ENCODE measurements around the gene CCDC142.
A peak's percentile ranks its signal among the peaks of the same experiment; 100 is the strongest.

CCDC142 gene

DNA sequence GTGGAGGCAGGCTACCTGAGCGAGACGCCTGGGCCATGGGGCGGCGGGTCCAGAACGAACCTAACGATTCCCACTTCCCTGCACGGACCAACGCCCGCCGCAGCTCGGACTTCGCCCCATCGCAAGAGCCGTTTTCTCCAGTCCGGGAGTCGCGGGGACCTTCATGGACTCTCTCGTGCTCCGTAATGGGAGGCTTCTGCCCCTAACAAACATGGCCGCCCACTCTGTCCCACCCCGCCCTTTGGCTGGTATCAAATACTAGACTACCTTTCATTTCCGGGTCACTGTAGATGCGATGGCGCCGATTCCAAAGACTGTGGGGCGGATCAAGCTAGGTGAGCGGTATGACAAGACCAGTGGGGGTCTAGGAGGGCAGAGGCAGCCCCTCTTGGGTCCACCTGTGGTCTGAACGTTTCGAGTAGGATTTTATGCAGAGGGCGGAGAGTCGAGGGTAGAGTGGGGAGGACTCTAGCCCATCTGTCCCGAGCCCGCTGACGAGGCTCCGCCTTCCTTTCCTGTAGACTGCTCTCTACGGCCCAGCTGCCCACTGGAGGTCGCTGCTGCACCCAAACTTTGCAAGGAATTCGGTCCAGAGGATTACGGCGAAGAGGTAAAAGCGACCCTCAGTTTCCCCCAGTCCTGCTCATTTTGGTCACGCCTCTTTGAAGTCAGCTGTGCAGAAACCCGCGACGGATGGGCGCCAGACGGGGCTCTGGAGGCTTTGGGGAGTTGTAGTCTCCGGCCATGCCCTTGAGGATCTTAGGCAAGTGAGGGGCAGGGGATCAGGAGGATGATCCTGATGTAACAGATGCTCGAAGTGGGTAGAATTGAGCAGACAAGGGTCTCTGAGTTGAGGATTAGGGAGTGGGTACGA, at the start of gene CCDC142, which contains the start of gene TTC31:
CCDC142 (minus strand) TSS at position 198 of the 874 bp plus-strand sequence; CDS start at position 37, 161 bp downstream.
TTC31 (plus strand) TSS at position 281 of the 874 bp plus-strand sequence; CDS start at position 296, 15 bp downstream.
- DNase-seq (ENCODE audit: low read depth, low spot score), result peak; percentile 97

GRCh38 chr2:74532222-74532621, 49.4 kb upstream of the CCDC142 start:
- no peak for DNase-seq (ENCODE audit: low read depth, low spot score)

DNA sequence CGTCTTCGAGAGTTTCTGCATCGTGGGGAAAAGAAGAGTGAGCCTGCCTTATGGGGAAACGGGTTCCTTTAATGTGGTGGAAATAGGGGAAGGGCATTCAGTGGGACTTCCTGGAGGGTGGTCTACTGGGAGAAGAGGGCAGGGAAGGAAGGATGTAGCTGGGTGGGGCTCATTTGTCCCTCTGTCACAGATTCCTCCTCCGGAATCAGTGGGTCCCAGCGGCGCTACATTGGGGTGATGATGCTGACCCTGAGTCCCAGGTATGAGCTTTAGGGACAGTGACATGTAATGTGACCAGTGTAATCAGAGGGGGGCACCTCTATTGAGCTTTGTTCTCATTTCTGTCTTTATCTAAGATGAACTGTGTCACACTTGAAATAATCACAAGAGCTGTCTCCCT, 48.9 kb upstream of the CCDC142 start:
- DNase-seq (ENCODE audit: low read depth, low spot score), result no peak

DNA sequence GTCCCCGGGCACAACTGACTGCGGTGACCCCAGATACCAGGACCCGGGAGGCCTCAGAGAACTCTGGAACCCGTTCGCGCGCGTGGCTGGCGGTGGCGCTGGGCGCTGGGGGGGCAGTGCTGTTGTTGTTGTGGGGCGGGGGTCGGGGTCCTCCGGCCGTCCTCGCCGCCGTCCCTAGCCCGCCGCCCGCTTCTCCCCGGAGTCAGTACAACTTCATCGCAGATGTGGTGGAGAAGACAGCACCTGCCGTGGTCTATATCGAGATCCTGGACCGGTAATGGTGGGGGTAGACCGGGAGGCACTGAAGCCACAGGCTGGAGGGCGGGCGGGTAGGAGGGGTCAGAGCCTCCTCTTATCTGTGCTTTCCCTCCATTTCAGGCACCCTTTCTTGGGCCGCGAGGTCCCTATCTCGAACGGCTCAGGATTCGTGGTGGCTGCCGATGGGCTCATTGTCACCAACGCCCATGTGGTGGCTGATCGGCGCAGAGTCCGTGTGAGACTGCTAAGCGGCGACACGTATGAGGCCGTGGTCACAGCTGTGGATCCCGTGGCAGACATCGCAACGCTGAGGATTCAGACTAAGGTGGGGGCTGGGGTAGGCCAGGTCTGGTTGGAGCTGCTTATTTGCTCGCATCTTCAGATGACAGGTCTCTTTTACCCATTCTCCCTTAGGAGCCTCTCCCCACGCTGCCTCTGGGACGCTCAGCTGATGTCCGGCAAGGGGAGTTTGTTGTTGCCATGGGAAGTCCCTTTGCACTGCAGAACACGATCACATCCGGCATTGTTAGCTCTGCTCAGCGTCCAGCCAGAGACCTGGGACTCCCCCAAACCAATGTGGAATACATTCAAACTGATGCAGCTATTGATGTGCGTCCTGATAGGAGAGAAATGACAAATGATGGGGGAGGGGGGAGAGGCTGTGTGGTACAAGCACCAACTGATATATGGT, 47.7 kb upstream of the CCDC142 start:
- peak; percentile 49 for DNase-seq (ENCODE audit: low read depth, low spot score)

DNA sequence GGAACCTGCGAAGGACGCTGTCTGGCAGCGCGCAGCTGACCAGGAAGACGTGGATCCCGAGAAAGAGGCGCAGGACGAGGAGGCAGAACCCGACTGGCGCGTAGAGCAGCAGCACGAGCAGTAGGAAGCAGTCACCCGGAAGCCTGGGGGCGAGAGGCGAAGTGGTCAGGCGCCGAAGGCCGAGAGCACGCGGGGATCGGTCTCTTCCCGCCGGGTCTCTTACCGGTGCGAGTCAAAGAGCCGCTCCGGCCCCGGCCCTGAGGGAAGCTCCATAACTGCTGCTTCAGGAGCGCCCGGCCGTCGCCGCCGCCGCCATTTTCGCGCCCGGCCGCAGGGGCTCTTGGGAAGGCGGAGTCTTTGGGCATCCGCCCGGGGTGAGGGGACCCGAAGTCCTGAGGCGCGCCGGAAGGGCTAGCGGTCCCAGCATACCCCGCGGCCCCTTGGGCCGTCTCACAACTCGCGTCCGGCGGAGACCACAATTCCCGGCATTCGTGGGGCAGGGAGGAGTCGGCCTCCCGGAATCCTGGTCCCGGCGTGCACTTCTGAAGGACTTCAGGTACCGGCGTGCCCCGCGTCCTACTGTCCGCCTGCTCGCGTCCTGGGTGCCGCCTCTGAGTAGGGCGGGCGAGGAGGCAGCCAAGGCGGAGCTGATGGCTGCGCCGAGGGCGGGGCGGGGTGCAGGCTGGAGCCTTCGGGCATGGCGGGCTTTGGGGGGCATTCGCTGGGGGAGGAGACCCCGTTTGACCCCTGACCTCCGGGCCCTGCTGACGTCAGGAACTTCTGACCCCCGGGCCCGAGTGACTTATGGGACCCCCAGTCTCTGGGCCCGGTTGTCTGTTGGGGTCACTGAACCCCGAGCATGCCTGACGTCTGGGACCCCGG, 46.8 kb upstream of the CCDC142 start, which contains the start of the genes AUP1 and HTRA2:
AUP1 (minus strand) TSS at position 350 of the 882 bp plus-strand sequence; CDS start at position 273, 77 bp downstream.
HTRA2 (plus strand) TSS at position 577 of the 882 bp plus-strand sequence; CDS start at position 651, 74 bp downstream.
- DNase-seq (ENCODE audit: low read depth, low spot score), result peak; percentile 98

DNA sequence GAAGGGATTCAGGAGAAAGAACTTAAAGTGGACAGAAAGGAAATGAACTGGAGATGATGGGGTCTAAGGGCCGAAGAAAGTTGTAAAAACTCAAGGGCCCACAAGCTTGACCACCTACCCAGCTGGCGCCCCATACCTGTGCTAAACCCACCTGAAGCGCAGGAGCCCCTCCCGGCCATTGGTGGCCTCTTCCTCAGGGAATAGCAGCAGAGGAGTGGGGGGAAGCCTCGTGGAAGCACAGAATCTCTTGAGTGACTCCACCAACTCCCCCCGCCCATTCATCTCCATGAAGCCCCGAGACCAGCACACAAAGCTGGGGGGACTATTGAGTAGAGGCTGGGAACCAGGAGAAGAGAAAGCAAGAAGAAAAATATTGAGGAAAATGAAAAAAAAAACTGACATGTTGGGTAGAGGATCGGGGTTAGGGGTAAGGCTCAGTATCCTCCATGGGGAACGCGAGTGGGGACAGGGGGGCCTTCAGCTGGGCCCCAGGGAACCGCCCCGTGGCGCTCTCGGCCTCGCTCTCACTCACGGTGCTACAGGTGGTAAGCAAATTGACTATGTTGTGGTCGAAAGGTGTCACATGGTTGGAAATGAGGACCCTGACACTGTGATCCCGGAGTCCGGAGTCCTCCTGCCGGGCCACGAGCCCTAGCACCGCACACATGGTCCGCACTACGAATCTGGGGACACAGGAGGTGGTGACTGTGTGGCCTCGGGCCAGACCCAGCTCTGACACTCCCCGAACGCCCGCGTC, 46.0 kb upstream of the CCDC142 start:
- no peak for DNase-seq (ENCODE audit: low read depth, low spot score)

DNA sequence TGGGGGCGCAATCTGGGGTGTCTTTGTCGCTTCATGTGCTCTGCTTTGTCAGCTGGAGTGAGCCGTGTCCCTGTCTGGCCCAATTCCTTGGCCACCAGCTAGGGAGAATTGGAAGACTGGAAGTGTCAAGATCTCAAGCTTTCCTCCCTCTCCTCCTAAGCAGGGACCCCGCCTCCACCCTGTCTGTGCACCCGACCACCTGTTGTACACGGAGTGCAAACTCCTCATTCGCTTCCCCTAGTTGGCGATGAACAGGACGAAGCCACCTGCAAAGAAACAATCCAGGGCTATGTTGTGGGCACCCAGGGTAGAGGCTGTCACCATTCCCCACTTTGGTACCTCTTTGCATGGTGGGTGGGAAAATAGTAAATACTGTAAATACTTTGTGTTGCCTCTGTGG, 44.9 kb upstream of the CCDC142 start:
- DNase-seq (ENCODE audit: low read depth, low spot score), result no peak

DNA sequence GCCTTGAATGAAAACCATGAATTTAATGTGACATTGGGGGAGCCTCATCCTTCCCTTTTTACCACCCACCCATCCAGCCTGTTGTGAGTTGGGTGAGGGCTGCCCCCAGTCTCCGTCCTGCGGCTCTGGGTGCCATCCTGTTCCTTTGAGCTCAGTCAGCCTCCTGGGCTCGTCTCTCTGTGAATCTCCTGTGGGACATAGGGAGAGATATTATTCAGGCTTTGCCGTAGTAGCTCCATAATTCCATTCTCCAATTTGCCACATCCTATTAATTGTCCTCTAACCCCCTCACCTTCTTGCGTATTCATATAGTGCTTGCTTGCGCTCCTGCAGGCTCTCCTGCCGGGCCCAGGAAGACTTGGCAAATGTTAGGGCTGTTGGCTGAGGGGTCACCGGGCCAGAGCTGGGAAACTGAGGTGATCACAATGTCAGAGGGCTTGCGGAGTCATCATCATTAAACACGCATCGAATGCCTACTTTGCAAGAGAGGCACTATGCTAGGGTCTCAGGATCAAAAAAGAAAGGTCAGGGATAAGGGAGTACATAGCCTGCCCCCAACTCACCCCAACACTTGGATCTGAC, 43.9 kb upstream of the CCDC142 start:
- no peak for DNase-seq (ENCODE audit: low read depth, low spot score)

- peak; percentile 40 for DNase-seq (ENCODE audit: low read depth, low spot score)
These were observed 43.2 kb upstream of the CCDC142 start, which contains the start of gene DQX1 for GRCh38 chr2:74525717-74526648. Gene DQX1, minus strand, starts transcription at chr2:74526231. Its CDS starts 502 bp downstream, at chr2:74525729.

DNA sequence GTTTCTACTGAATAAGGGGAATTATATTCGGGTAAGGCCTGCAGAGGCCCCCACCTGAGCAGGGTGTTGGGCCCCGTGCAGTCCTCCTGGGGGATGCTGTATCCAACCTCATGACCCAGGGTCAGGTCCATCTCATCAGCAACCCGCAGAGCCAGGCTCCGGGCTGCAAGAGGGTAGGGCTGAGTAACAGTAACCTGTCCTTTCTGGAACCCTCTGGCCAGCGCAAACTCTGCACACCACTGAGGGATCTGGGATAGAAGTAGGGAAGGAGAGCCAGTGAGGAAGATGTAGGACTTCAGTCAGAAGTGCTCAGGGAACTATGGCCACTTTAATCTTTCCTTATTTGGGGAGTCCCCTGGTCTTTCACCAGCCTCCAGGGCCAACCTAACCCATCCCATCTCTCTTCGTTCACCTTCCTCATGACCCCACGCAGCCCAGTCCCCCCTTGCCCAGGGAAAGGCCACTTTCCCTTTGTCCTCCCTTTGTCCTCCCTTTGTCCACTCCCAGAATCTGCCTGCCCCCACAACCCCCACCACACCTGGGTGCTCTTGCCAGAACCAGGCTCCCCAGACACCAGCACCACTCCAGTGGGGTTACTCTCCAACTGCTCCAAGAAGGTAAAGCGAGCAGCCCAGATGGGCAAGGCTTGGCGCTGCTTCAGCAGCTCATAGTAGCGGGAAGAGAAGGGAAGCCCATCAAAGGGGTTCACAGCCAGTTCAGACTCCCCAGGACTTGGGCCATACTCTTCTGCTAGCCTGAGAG, 42.3 kb upstream of the CCDC142 start:
- no peak for DNase-seq (ENCODE audit: low read depth, low spot score)

GRCh38 chr2:74524005-74524404, 41.2 kb upstream of the CCDC142 start:
- DNase-seq (ENCODE audit: low read depth, low spot score), result no peak

- no peak for DNase-seq (ENCODE audit: low read depth, low spot score)
These were observed 39.7 kb upstream of the CCDC142 start for GRCh38 chr2:74522516-74522915.

GRCh38 chr2:74516650-74517049, 33.9 kb upstream of the CCDC142 start:
- no peak for DNase-seq (ENCODE audit: low read depth, low spot score)

DNA sequence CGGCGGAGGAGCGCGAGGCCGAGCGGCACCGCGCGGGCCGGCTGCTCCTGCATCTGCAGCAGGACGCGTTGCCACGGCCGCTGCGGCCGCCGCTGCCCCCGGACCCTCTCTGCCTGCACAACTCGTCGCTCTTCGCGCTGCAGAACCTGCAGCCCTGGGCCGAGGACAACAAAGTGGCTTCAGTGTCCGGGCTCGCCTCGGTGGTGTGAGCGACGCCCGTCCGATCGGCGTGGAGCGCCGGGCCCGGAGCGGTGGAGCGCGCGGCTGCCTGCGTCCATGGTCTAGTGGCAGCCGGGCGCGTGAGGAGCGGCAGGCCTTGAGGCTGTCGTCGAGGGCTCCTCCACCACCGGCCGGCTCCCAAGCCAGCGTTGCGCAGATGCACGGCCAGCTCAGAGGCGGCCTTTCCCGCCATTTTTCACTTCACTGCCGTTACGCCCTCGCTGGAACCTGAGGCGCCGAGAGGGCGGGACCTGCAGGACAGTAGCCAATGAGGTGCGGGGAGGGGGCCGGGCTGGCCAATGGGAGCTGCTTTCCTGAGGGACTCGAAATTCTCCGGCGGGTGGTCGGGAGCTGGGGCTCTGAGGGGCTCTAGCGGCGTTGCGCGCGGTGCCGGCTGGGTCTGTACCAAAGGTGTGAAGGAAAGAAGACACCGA, 33.3 kb upstream of the CCDC142 start:
- DNase-seq (ENCODE audit: low read depth, low spot score), result peak; percentile 85

GRCh38 chr2:74515271-74515980, 32.6 kb upstream of the CCDC142 start:
- peak; percentile 70 for DNase-seq (ENCODE audit: low read depth, low spot score)

All from ELF-1 (cell line).